ENCODE results near the gene SH3GL3.

SH3GL3 gene

GRCh38 chr15:83595191-83595590 lies 148.1 kb downstream of the SH3GL3 start:
- DNase-seq (ENCODE audit: low read depth): no peak
- H3K4me3 ChIP-seq (ENCODE audit: low read depth, low read length): no peak overlapping the region
- no peak for TF ChIP-seq CTCF (IDR thresholded peaks at IDR 0.05; ENCODE audit: control insufficient read depth, extremely low read depth, insufficient read depth)

DNA sequence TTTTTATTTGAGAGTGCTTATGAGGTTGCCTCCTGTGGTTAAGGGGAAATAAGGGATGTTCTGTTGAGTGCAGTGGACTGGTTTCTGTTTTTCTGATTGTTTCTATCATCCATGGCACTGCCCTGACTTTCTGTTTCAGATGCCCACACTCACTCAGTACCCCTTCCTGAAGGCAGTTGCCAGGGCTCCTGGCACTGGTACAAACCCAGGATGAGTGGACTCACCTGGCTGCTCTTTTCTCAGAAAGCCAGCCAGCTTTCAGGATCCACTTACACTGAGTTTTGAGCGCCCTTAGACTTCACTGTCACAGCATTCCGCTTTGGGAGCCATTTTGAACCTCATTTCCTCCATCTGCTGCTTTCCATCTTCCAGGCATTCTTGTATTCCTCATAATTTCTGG lies 150.9 kb downstream of the SH3GL3 start:
- no peak for DNase-seq (ENCODE audit: low read depth)
- TF ChIP-seq CTCF (IDR thresholded peaks at IDR 0.05; ENCODE audit: control insufficient read depth, extremely low read depth, insufficient read depth): no peak
- H3K4me3 ChIP-seq (ENCODE audit: low read depth, low read length): no peak overlapping the region

GRCh38 chr15:83602021-83602420 lies 154.9 kb downstream of the SH3GL3 start:
- H3K4me3 ChIP-seq (ENCODE audit: low read depth, low read length): no peak overlapping the region
- DNase-seq (ENCODE audit: low read depth): no peak
- TF ChIP-seq CTCF (IDR thresholded peaks at IDR 0.05; ENCODE audit: control insufficient read depth, extremely low read depth, insufficient read depth): no peak

DNA sequence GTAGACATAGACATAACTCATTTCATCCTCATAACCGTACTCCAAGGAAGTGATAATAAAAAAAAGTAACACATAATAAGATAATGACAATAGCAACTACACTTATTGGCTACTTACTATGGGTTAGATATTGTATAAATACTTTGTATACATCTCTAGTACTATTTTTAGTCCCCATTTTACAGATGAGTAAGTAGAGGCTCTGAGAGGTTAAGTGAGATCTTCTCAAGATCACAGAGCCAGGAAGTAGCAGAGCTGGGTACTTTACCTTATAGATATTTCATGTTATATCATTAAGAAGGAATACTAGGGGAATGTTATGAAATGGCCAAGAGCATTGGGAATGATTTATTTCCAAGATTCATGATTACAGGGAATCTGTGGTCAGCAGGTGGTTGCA lies 157.4 kb downstream of the SH3GL3 start:
- H3K4me3 ChIP-seq (ENCODE audit: low read depth, low read length): no peak overlapping the region
- DNase-seq (ENCODE audit: low read depth): no peak
- TF ChIP-seq CTCF (IDR thresholded peaks at IDR 0.05; ENCODE audit: control insufficient read depth, extremely low read depth, insufficient read depth): no peak

GRCh38 chr15:83605111-83605945 lies 158.2 kb downstream of the SH3GL3 start:
- no peak for TF ChIP-seq CTCF (IDR thresholded peaks at IDR 0.05; ENCODE audit: control insufficient read depth, extremely low read depth, insufficient read depth)
- no peak overlapping the region for H3K4me3 ChIP-seq (ENCODE audit: low read depth, low read length)
- DNase-seq (ENCODE audit: low read depth): no peak

DNA sequence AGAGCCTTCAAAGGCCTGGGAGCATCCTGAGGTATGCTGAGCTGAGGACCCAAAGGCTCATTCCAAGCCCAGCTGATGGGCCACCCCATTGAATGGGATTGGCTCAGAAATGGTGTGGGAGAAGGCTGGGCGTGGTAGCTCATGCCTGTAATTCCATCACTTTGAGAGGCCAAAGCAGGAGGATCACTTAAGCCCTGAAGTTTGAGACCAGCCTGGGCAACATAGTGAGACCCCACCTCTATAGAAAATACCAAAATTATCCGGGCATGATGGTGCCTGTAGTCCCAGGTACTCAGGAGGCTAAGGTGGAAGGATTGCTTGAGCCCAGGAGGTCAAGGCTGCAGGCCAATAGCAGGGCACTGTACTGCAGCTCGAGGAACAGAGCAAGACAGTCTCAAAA lies 163.0 kb downstream of the SH3GL3 start:
- TF ChIP-seq CTCF (IDR thresholded peaks at IDR 0.05; ENCODE audit: control insufficient read depth, extremely low read depth, insufficient read depth): no peak
- DNase-seq (ENCODE audit: low read depth): no peak

More for the DNA sequence above, 163.0 kb downstream of the SH3GL3 start:
- H3K4me3 ChIP-seq (ENCODE audit: low read depth, low read length): no peak overlapping the region
